Right lobe of liver (tissue), 6 donors: Measurements from ENCODE around the gene H3-3A. TPM values are rescaled to one million over a fixed set of nuclear protein-coding genes. Genes with fewer than 3 reads are reported as not detected.

Source experiments
- ATAC-seq, 4 donors: fragments of 200-7000 bp; cut with Tn5 transposase; one replicate each; pipeline ENCODE4 v1.9.1; 2020; ENCODE audit warnings: mild to moderate bottlenecking in 4 of 4, moderate library complexity in 4 of 4
- DNase-seq, 3 donors: peaks; one replicate each; pipeline ENCODE4 v3.0.0-alpha.2; 2020
- H3K27ac ChIP-seq, 3 donors: fragments of 200-600 bp; one replicate each; pipeline ENCODE4 v1.8.0; 2022
- H3K27me3 ChIP-seq, 2 donors: fragments of 200-600 bp; one replicate each; pipeline ENCODE4 v1.8.0; 2022
- H3K36me3 ChIP-seq, 4 donors: fragments of 200-600 bp; sonication (generic) in 1 of 4; one replicate each; pipeline versions ENCODE4 v1.5.1 to v1.8.0; 2017 to 2022; ENCODE audit warnings: control low read depth in 1 of 4
- H3K4me1 ChIP-seq, 4 donors: fragments of 200-600 bp; sonication (generic) in 1 of 4; one replicate each; pipeline versions ENCODE4 v1.5.1 to v1.8.0; 2017 to 2022; ENCODE audit warnings: control low read depth in 1 of 4
- H3K4me3 ChIP-seq, 3 donors: fragments of 200-600 bp; one replicate each; pipeline ENCODE4 v1.8.0; 2022
- H3K9me3 ChIP-seq, 4 donors: fragments of 200-600 bp; sonication (generic) in 1 of 4; one replicate each; pipeline versions ENCODE4 v1.5.1 to v1.8.0; 2017 to 2022; ENCODE audit warnings: control low read depth in 1 of 4
- POLR2A ChIP-seq: fragments of 450-650 bp; IDR thresholded peaks from one replicate; pipeline ENCODE4 v1.6.1; 2017; ENCODE audit warnings: antibody characterized with exemption, mild to moderate bottlenecking
- WGBS: methylation state at CpG from one replicate; pipeline ENCODE4 v1.1.6; 2018; ENCODE audit warnings: low coverage, low lambda C conversion rate; ENCODE audit not compliant: insufficient coverage; ENCODE audit errors: missing lambda C conversion rate; 5-methylcytosine and 5-hydroxymethylcytosine counted together
- intact Hi-C, 2 donors: fragments of 100-400 bp; cut with DNase I; formaldehyde crosslinking; loops; one replicate each; pipeline versions ENCODE4 v1.11.2 to v1.14.1; 2022
- total RNA-seq, 6 experiments: library from RNA; depleted of rRNA in 2 of 6; stranded (reverse); fragments of >200 nt in 2 of 6; fragmentation: NEBNext Ultra II Directional in 3 of 6; extraction: Animal tissue kit (Norgen Biotek cat#: 25700) in 3 of 6; gene quantifications; one replicate each; pipeline versions ENCODE4 v1.1.0 to v1.2.4, GENCODE V29; 2016 to 2023
- TF ChIP-seq, protein P1 (sequence below), 4 donors: fragments of 200-600 bp in 3 of 4; fragments of 450-650 bp in 1 of 4; IDR thresholded peaks; one replicate each; pipeline versions ENCODE4 v1.5.1 to v1.8.0; 2016 to 2022; ENCODE audit warnings: antibody characterized with exemption in 4 of 4, mild to moderate bottlenecking in 2 of 4
- donor health status: DM: no; HTN: yes; CAD: no.
- donor health status: DM: no; HTN: no; CAD: no.
- donor health status: DM: no; HTN: no; CAD: no.
- donor health status: DM: no; HTN: yes; CAD: no.
- donor health status: DM: no; HTN: yes; CAD: no.

Gene H3-3A
- total RNA-seq, 6 experiments from 2014 or later, result 132 to 185 (median 156) TPM

- intact Hi-C loops, result no loop called here
- ATAC-seq (no peak), DNase-seq (no peak)
- Histone ChIP-seq H3K36me3 (no peaks in the 10 kb centered on the region), H3K27me3 (no peaks in the 10 kb centered on the region), H3K4me1 (no peaks in the 10 kb centered on the region), H3K4me3 (no peak overlapping the region), H3K9me3 (no peaks in the 10 kb centered on the region), H3K27ac (no peak overlapping the region)
- TF ChIP-seq POLR2A, result no peak
- TF ChIP-seq, protein P1, sequence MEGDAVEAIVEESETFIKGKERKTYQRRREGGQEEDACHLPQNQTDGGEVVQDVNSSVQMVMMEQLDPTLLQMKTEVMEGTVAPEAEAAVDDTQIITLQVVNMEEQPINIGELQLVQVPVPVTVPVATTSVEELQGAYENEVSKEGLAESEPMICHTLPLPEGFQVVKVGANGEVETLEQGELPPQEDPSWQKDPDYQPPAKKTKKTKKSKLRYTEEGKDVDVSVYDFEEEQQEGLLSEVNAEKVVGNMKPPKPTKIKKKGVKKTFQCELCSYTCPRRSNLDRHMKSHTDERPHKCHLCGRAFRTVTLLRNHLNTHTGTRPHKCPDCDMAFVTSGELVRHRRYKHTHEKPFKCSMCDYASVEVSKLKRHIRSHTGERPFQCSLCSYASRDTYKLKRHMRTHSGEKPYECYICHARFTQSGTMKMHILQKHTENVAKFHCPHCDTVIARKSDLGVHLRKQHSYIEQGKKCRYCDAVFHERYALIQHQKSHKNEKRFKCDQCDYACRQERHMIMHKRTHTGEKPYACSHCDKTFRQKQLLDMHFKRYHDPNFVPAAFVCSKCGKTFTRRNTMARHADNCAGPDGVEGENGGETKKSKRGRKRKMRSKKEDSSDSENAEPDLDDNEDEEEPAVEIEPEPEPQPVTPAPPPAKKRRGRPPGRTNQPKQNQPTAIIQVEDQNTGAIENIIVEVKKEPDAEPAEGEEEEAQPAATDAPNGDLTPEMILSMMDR (IDR thresholded peaks at IDR 0.05), result no peak
- WGBS, result 40% methylated on average over 2 of the region's 2 CpGs
Measured at GRCh38 chr1:226021801-226022200, 40.7 kb upstream of the H3-3A start.

- no peaks in the 10 kb centered on the region for H3K36me3 ChIP-seq
- H3K27ac ChIP-seq, result no peak overlapping the region
- H3K4me1 ChIP-seq, result peaks cover 0 to 4% (median 0%) of the 10 kb centered on the region in 4 donors
- H3K27me3 ChIP-seq, result no peaks in the 10 kb centered on the region
- TF ChIP-seq, protein P1 (IDR thresholded peaks at IDR 0.05), result no peak
- no peak for TF ChIP-seq POLR2A
- no peaks in the 10 kb centered on the region for H3K9me3 ChIP-seq
- intact Hi-C loops, result no loop called here
- WGBS, result 56% methylated on average over 5 of the region's 5 CpGs
- ATAC-seq (no peak), DNase-seq (no peak)
- no peak overlapping the region for H3K4me3 ChIP-seq
Measured at GRCh38 chr1:226023735-226024134, 38.8 kb upstream of the H3-3A start.

DNA sequence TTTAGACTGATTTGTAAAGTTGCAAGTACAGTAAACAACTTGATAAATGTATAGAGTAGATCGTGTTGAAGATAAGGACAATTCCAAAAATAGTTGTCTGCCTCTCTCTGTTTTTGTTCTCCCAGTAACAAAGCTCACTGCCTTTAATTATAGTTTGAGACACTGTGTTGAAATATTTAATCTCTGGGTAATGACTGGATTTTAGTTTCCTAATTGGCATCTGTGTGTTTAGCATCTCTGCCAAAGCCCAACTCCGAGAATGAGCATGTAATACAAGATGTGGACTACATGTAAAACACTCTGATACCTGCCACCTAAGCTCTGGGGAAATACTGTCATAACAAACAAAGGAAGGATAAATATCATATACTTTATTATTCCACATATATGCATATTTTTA lies 35.7 kb upstream of the H3-3A start:
- intact Hi-C loops, result no loop called here
- Histone ChIP-seq H3K27ac (no peak overlapping the region), H3K4me1 (peaks cover 0 to 15% (median 0%) of the 10 kb centered on the region in 4 donors), H3K4me3 (no peak overlapping the region), H3K36me3 (no peaks in the 10 kb centered on the region), H3K9me3 (no peaks in the 10 kb centered on the region), H3K27me3 (no peaks in the 10 kb centered on the region)
- 51% methylated on average over 2 of the region's 2 CpGs for WGBS
- DNase-seq (no peak), ATAC-seq (no peak)
- TF ChIP-seq POLR2A, result no peak
- TF ChIP-seq, protein P1 (IDR thresholded peaks at IDR 0.05), result no peak

DNA sequence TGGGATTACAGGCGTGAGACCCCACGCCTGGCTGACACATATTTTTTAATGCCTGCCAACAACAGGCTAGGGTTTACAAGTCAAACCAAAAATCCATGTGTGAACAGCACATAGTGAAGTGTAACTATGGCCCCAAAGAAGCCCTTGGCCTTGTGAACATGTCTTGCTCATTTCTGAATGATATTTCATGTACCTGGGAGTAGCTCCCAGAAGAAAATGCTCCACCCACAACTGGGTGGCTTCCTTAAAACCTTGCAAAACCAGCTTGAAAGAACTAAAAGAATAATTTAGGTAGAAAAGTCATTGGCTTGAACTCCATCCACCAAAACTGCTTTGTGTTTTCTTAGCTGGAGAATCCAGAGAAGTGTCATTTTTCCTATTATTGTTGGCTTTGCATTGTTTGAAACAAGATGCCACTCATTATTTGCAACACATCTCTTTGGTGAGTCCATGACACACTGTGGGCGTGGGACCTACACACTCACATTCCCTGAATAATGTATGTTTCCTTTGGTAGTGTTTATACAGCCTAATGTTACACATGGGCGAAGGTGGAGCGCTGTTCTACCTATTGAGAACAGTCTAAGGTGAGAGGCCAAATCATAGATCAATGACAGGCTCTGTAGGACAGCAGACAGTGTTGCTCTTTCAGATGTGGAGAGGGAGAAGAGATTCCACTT lies 34.8 kb upstream of the H3-3A start:
- Histone ChIP-seq H3K4me1 (peaks cover 0 to 15% (median 0%) of the 10 kb centered on the region in 4 donors), H3K9me3 (no peaks in the 10 kb centered on the region), H3K27ac (no peak overlapping the region), H3K4me3 (no peak overlapping the region), H3K36me3 (no peaks in the 10 kb centered on the region), H3K27me3 (no peaks in the 10 kb centered on the region)
- ATAC-seq, result no peak
- no peak for TF ChIP-seq POLR2A
- TF ChIP-seq, protein P1 (IDR thresholded peaks at IDR 0.05), result no peak
- intact Hi-C loops, result no loop called here
- no peak for DNase-seq
- WGBS, result 92% methylated on average over 5 of the region's 5 CpGs
